Inflammatory macrophage (primary cell): ENCODE data around the gene GH1.

ENCODE experiments used
- DNase-seq, 2 donors: peaks; one replicate each; pipeline ENCODE4 v3.0.0-alpha.2; 2020 to 2022

The GH1 gene

GRCh38 chr17:63944736-63945499, 26.3 kb upstream of the GH1 start:
- DNase-seq: no peak

GRCh38 chr17:63943745-63944144, 25.1 kb upstream of the GH1 start:
- DNase-seq: no peak

DNA sequence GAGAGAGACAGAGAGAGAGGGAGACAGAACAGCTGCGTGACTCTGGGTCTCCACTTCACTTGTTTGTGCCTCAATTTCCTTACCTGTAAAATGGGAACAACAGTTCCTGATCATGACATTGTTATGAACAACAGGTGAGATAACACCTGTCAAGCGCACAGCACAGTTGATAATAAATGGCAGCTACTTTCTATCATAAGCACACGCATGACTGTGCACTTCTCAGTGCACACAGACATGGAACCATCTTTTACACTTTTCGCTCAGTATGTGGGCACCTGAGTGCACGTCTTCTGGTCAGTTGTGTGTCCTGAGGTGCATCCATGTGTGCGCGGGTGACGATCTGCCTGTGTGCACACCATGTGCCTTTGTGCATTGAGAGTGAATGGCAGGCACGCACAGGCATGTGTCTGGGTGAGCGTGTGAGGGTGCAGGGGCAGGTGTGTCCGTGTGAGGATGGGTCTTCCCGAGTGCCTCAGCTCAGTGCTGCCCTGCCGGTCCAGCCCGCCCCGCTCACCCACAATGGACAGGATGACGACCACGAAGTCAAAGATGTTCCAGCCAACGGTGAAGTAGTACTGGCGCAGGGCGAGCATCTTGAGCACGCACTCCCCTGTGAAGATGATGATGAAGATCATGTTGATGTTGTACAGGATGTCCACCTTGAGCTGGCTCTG, 23.8 kb upstream of the GH1 start:
- no peak for DNase-seq

DNA sequence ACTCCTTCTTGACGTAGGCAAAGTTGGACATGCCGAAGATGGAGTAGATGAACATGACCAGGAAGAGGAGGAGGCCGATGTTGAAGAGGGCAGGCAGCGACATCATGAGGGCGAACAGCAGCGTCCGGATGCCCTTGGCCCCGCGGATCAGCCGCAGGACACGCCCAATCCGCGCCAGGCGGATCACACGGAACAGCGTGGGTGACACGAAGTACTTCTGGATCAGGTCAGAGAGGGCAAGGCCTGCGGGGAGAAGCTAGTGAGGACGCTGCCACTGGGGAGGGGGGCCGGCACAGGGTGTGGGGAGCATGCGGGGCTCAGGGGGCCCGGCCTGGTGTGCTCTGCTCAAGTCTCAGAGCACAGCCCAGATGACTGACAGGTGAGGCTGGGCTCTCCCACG, 23.1 kb upstream of the GH1 start:
- no peak for DNase-seq

GRCh38 chr17:63941162-63941561, 22.5 kb upstream of the GH1 start:
- DNase-seq: no peak

- no peak for DNase-seq
Observed at GRCh38 chr17:63940584-63940983, 21.9 kb upstream of the GH1 start.

DNA sequence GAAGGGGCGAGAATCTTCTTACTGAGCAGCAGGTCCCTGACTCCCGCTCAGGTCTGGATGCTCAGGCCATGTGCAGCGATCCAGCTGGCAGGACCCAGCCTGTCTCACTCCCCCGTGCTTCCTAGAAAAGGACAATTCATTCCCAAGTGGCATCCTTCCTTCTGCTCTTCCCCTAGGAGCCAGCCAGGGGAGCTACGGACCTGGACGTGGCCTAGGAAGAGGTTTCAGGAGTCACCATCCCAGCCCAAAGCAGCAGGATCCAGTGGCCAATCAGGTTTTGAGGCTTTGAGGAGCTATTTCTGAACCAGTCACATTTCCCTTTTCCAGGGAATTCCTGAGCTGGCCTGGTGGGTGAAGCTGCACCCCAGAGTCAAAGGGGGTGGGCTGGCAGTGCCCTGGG, 21.2 kb upstream of the GH1 start:
- DNase-seq: no peak

DNA sequence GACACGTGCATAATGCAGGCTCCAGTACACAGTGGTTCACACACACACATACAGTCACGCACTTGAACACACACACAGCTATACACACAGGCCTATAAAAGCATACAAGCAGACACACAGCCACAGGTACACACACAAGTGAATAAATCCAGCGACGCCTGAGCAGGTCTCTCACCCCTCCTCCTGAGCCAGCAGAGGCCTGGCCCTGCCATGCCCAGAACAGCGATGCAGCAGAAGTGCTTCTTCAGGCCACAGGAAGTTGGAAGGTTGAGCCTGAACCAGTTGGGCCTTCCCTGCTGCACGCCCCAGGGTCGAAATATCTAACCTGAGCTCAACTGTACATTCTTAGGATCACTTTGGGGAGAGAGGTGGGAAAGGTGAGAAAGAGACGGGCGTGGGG, 20.8 kb upstream of the GH1 start:
- DNase-seq: no peak

- DNase-seq: no peak
Observed at GRCh38 chr17:63937920-63938319, 19.3 kb upstream of the GH1 start.

GRCh38 chr17:63937319-63937718, 18.7 kb upstream of the GH1 start:
- DNase-seq: no peak

DNA sequence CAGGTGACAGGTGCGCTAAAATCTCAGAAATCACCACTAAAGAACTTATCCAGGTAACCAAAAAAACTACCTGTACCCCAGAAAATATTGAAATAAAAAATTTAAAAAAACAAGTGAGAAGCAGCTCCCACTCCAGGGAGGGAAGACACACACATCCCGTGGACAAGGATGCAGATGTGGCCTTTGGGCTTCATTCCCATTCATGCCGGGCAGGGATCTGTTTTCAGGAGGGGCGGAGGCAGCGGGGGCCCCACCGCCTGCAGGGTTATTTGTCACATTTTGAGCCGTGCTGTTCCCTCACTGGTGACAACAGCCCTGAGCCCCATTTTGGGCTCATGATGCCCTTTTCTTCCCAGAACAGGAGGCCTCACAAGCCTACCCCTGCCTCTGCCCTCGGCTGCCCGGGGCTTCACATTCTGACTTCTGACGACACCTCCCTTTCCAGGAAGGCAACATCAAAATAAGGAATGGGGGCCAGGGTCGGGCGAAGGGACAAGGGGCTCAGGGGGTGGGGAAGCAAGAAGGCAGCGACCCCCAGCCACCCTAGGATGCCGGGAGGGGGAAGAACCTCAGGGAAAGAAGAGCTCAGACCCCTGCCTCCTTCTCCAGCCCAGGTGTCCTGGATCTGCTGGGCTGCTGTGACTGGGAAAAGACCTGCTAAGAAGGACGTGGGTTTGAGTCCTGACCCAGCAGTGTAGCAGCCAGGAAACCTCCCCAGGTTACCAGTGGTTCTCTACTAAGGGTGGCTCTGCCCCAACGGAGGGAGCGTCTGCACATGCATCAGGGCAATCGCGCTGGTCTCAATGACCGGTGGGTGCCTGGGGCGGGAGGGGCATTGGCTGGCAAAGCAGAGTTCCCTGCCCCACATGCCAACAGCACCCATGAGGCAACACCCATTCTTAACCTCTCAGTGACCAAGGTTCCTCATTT, 15.8 kb upstream of the GH1 start:
- DNase-seq: peak in 1 of 2 donors; percentile 14

DNA sequence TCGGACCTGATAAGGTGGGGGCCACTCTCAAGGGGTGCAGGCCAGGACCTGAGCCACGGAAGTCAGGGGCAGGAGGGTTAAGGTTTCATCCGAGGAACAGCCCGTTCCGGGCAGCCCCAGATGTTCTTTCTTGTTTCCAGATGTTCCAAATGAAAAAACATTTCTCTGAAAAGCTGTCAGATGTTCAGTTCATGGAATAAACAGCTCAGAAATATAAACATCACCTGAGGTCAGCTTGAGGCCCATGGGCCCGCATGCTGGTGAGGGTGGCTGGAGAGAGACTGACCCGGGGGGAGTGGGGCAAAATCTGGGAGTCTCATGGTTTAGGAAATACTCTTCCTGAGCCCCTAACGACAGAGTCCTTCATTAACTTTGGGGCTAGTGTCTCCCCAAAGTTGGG, 15.0 kb upstream of the GH1 start:
- no peak for DNase-seq

GRCh38 chr17:63932721-63933120, 14.1 kb upstream of the GH1 start:
- no peak for DNase-seq

- peak; percentile 18 to 52 for DNase-seq
Observed at GRCh38 chr17:63931981-63932561, 13.4 kb upstream of the GH1 start, which contains the start of gene CD79B. Gene CD79B (minus strand): TSS chr17:63932331. CDS start chr17:63932261, 70 bp downstream.

DNA sequence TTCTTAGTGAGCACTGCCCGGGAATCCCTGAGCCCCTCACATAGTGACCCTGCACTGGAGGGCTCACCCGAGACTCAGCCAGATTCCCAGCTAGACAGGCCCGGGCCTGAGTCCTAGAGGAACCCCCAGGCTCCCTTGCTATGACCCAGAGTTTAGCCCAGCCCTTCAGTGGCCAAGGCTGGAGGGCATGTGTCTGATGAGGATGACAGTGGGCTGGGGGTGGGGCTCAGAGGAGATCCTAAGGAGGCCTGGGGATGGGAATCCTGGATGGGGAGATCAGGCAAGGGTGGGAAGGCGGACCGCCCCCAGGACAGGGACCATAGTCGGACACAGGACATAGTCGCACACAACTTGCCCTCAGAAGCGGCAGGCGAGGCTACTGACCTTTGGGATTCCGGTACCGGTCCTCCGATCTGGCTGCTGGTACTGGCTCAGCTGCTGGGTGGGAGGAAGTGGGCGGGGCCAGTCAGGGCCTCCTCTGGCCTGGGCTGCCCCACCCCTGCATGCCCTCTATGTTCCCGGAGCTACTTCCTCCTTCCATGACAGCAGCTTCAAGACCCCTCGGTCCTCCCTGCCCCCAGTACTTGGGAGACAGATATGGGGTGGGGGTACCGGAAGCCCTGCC, 12.4 kb upstream of the GH1 start:
- DNase-seq: peak; percentile 64 to 65

GRCh38 chr17:63929860-63930766, 11.5 kb upstream of the GH1 start:
- DNase-seq: no peak

- DNase-seq: no peak
Observed at GRCh38 chr17:63928966-63929695, 10.5 kb upstream of the GH1 start.

DNA sequence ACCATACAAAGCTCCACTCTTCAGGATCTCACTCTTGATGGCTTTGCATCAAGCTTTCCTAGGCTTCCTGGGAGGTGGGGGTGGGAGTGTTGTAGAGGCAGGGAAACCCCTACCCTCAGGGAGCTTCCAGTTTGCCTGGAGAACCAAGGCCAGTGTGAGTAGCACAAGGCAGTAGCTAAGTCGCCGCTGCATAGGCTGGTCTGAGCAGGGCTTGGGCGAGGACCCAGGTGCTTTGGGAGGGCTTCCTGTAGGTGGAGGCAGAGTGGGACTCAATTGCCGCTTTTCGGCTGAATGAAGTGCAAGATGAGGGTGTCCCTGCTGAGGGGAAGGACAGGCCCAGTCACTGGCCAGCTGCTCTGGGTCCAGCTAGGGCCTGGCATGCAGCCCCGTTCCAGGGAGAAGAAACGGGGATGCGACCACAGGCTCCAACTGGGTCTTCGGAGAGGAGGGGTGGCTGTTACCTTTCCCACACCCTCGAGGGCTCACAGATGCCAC, 9.6 kb upstream of the GH1 start:
- DNase-seq: no peak

GRCh38 chr17:63927464-63928171, 9.0 kb upstream of the GH1 start:
- DNase-seq: no peak

- no peak for DNase-seq
Observed at GRCh38 chr17:63926164-63926563, 7.5 kb upstream of the GH1 start.
